ENCODE results near the gene LBX2. TPM values are rescaled to one million over a fixed set of nuclear protein-coding genes. Genes with fewer than 3 reads are reported as not detected.
A peak's percentile ranks its signal among the peaks of the same experiment; 100 is the strongest.

The LBX2 gene
- polyA plus RNA-seq, result under 1 TPM; 0.12 to 0.18 TPM

- Histone ChIP-seq H3K27me3 (ENCODE audit: control insufficient read depth in 1 of 2, insufficient read depth in 2 of 2, low read length in 2 of 2) (peaks cover 0 to 14% of the 10 kb centered on the region in 2 donors), H3K4me3 (ENCODE audit: low read depth in 1 of 2, low read length in 2 of 2) (peak within 1 kb of the TSS; percentile 30 to 32), H3K27ac (ENCODE audit: low read depth in 2 of 2, low read length in 1 of 2) (no peak within 1 kb of the TSS), H3K36me3 (ENCODE audit: control insufficient read depth in 2 of 2, insufficient read depth in 2 of 2, low read length in 1 of 2) (no peaks in the 10 kb centered on the region), H3K4me1 (ENCODE audit: control insufficient read depth in 2 of 2, insufficient read depth in 2 of 2, low read length in 1 of 2) (peaks cover 17 to 18% of the 10 kb centered on the region in 2 donors), H3K9me3 (ENCODE audit: control insufficient read depth in 2 of 2, insufficient read depth in 1 of 2, low read depth in 1 of 2, low read length in 1 of 2) (no peaks in the 10 kb centered on the region)
- 8 to 11% methylated on average over 62 to 65 of the region's 65 CpGs for WGBS, 2 donors
Observed at GRCh38 chr2:74499267-74499939, at the start of gene LBX2. LBX2 (minus strand) TSS chr2:74499603; CDS start chr2:74499537, 66 bp downstream.

GRCh38 chr2:74548285-74548899, 49.0 kb upstream of the LBX2 start:
- H3K27ac ChIP-seq (ENCODE audit: low read depth in 2 of 2, low read length in 1 of 2), result peak overlapping the region in 1 of 2 donors; percentile 47
- no peaks in the 10 kb centered on the region for H3K27me3 ChIP-seq (ENCODE audit: control insufficient read depth in 1 of 2, insufficient read depth in 2 of 2, low read length in 2 of 2)
- H3K9me3 ChIP-seq (ENCODE audit: control insufficient read depth in 2 of 2, insufficient read depth in 1 of 2, low read depth in 1 of 2, low read length in 1 of 2), result no peaks in the 10 kb centered on the region
- H3K36me3 ChIP-seq (ENCODE audit: control insufficient read depth in 2 of 2, insufficient read depth in 2 of 2, low read length in 1 of 2), result no peaks in the 10 kb centered on the region
- H3K4me1 ChIP-seq (ENCODE audit: control insufficient read depth in 2 of 2, insufficient read depth in 2 of 2, low read length in 1 of 2), result peaks cover 3 to 5% of the 10 kb centered on the region in 2 donors
- WGBS, 2 donors, result 13 to 14% methylated on average over 26 of the region's 26 CpGs
- H3K4me3 ChIP-seq (ENCODE audit: low read depth in 1 of 2, low read length in 2 of 2), result peak overlapping the region; percentile 38 to 49

GRCh38 chr2:74546004-74546403, 46.6 kb upstream of the LBX2 start:
- Histone ChIP-seq H3K9me3 (ENCODE audit: control insufficient read depth in 2 of 2, insufficient read depth in 1 of 2, low read depth in 1 of 2, low read length in 1 of 2) (no peaks in the 10 kb centered on the region), H3K4me1 (ENCODE audit: control insufficient read depth in 2 of 2, insufficient read depth in 2 of 2, low read length in 1 of 2) (peaks cover 3 to 5% of the 10 kb centered on the region in 2 donors), H3K27ac (ENCODE audit: low read depth in 2 of 2, low read length in 1 of 2) (no peak overlapping the region), H3K36me3 (ENCODE audit: control insufficient read depth in 2 of 2, insufficient read depth in 2 of 2, low read length in 1 of 2) (no peaks in the 10 kb centered on the region), H3K27me3 (ENCODE audit: control insufficient read depth in 1 of 2, insufficient read depth in 2 of 2, low read length in 2 of 2) (no peaks in the 10 kb centered on the region), H3K4me3 (ENCODE audit: low read depth in 1 of 2, low read length in 2 of 2) (no peak overlapping the region)
- 86 to 88% methylated on average over 3 of the region's 3 CpGs for WGBS, 2 donors

- 80 to 92% methylated on average over 3 of the region's 3 CpGs for WGBS, 2 donors
- Histone ChIP-seq H3K9me3 (ENCODE audit: control insufficient read depth in 2 of 2, insufficient read depth in 1 of 2, low read depth in 1 of 2, low read length in 1 of 2) (no peaks in the 10 kb centered on the region), H3K27ac (ENCODE audit: low read depth in 2 of 2, low read length in 1 of 2) (no peak overlapping the region), H3K27me3 (ENCODE audit: control insufficient read depth in 1 of 2, insufficient read depth in 2 of 2, low read length in 2 of 2) (no peaks in the 10 kb centered on the region), H3K36me3 (ENCODE audit: control insufficient read depth in 2 of 2, insufficient read depth in 2 of 2, low read length in 1 of 2) (no peaks in the 10 kb centered on the region), H3K4me3 (ENCODE audit: low read depth in 1 of 2, low read length in 2 of 2) (no peak overlapping the region), H3K4me1 (ENCODE audit: control insufficient read depth in 2 of 2, insufficient read depth in 2 of 2, low read length in 1 of 2) (peaks cover 3 to 5% of the 10 kb centered on the region in 2 donors)
Observed at GRCh38 chr2:74544634-74545033, 45.2 kb upstream of the LBX2 start.

GRCh38 chr2:74542978-74543377, 43.6 kb upstream of the LBX2 start:
- Histone ChIP-seq H3K36me3 (ENCODE audit: control insufficient read depth in 2 of 2, insufficient read depth in 2 of 2, low read length in 1 of 2) (no peaks in the 10 kb centered on the region), H3K27me3 (ENCODE audit: control insufficient read depth in 1 of 2, insufficient read depth in 2 of 2, low read length in 2 of 2) (no peaks in the 10 kb centered on the region), H3K4me1 (ENCODE audit: control insufficient read depth in 2 of 2, insufficient read depth in 2 of 2, low read length in 1 of 2) (no peaks in the 10 kb centered on the region), H3K27ac (ENCODE audit: low read depth in 2 of 2, low read length in 1 of 2) (no peak overlapping the region), H3K9me3 (ENCODE audit: control insufficient read depth in 2 of 2, insufficient read depth in 1 of 2, low read depth in 1 of 2, low read length in 1 of 2) (no peaks in the 10 kb centered on the region), H3K4me3 (ENCODE audit: low read depth in 1 of 2, low read length in 2 of 2) (no peak overlapping the region)
- WGBS, 2 donors, result 69 to 82% methylated on average over 1 of the region's 1 CpG

- Histone ChIP-seq H3K4me3 (ENCODE audit: low read depth in 1 of 2, low read length in 2 of 2) (no peak overlapping the region), H3K9me3 (ENCODE audit: control insufficient read depth in 2 of 2, insufficient read depth in 1 of 2, low read depth in 1 of 2, low read length in 1 of 2) (no peaks in the 10 kb centered on the region), H3K27ac (ENCODE audit: low read depth in 2 of 2, low read length in 1 of 2) (no peak overlapping the region), H3K36me3 (ENCODE audit: control insufficient read depth in 2 of 2, insufficient read depth in 2 of 2, low read length in 1 of 2) (no peaks in the 10 kb centered on the region), H3K27me3 (ENCODE audit: control insufficient read depth in 1 of 2, insufficient read depth in 2 of 2, low read length in 2 of 2) (no peaks in the 10 kb centered on the region), H3K4me1 (ENCODE audit: control insufficient read depth in 2 of 2, insufficient read depth in 2 of 2, low read length in 1 of 2) (peaks cover 0 to 5% of the 10 kb centered on the region in 2 donors)
- WGBS, 2 donors, result 68 to 70% methylated on average over 5 of the region's 5 CpGs
Observed at GRCh38 chr2:74540291-74540690, 40.9 kb upstream of the LBX2 start.

GRCh38 chr2:74538881-74539339, 39.5 kb upstream of the LBX2 start:
- Histone ChIP-seq H3K9me3 (ENCODE audit: control insufficient read depth in 2 of 2, insufficient read depth in 1 of 2, low read depth in 1 of 2, low read length in 1 of 2) (no peaks in the 10 kb centered on the region), H3K27ac (ENCODE audit: low read depth in 2 of 2, low read length in 1 of 2) (no peak overlapping the region), H3K36me3 (ENCODE audit: control insufficient read depth in 2 of 2, insufficient read depth in 2 of 2, low read length in 1 of 2) (no peaks in the 10 kb centered on the region), H3K4me3 (ENCODE audit: low read depth in 1 of 2, low read length in 2 of 2) (no peak overlapping the region), H3K27me3 (ENCODE audit: control insufficient read depth in 1 of 2, insufficient read depth in 2 of 2, low read length in 2 of 2) (no peaks in the 10 kb centered on the region), H3K4me1 (ENCODE audit: control insufficient read depth in 2 of 2, insufficient read depth in 2 of 2, low read length in 1 of 2) (peaks cover 0 to 5% of the 10 kb centered on the region in 2 donors)
- 74% methylated on average over 7 of the region's 7 CpGs for WGBS, 2 donors

- Histone ChIP-seq H3K4me1 (ENCODE audit: control insufficient read depth in 2 of 2, insufficient read depth in 2 of 2, low read length in 1 of 2) (peaks cover 0 to 5% of the 10 kb centered on the region in 2 donors), H3K9me3 (ENCODE audit: control insufficient read depth in 2 of 2, insufficient read depth in 1 of 2, low read depth in 1 of 2, low read length in 1 of 2) (no peaks in the 10 kb centered on the region), H3K4me3 (ENCODE audit: low read depth in 1 of 2, low read length in 2 of 2) (no peak overlapping the region), H3K36me3 (ENCODE audit: control insufficient read depth in 2 of 2, insufficient read depth in 2 of 2, low read length in 1 of 2) (peaks cover 0 to 11% of the 10 kb centered on the region in 2 donors), H3K27me3 (ENCODE audit: control insufficient read depth in 1 of 2, insufficient read depth in 2 of 2, low read length in 2 of 2) (no peaks in the 10 kb centered on the region), H3K27ac (ENCODE audit: low read depth in 2 of 2, low read length in 1 of 2) (no peak overlapping the region)
- WGBS, 2 donors, result 51 to 57% methylated on average over 4 of the region's 4 CpGs
Observed at GRCh38 chr2:74537140-74537539, 37.7 kb upstream of the LBX2 start.

GRCh38 chr2:74536166-74536950, 37.0 kb upstream of the LBX2 start:
- 79 to 81% methylated on average over 23 of the region's 23 CpGs for WGBS, 2 donors

More at GRCh38 chr2:74536166-74536950, 37.0 kb upstream of the LBX2 start:
- Histone ChIP-seq H3K4me3 (ENCODE audit: low read depth in 1 of 2, low read length in 2 of 2) (no peak overlapping the region), H3K9me3 (ENCODE audit: control insufficient read depth in 2 of 2, insufficient read depth in 1 of 2, low read depth in 1 of 2, low read length in 1 of 2) (no peaks in the 10 kb centered on the region), H3K27ac (ENCODE audit: low read depth in 2 of 2, low read length in 1 of 2) (no peak overlapping the region), H3K36me3 (ENCODE audit: control insufficient read depth in 2 of 2, insufficient read depth in 2 of 2, low read length in 1 of 2) (peaks cover 0 to 11% of the 10 kb centered on the region in 2 donors), H3K4me1 (ENCODE audit: control insufficient read depth in 2 of 2, insufficient read depth in 2 of 2, low read length in 1 of 2) (peaks cover 0 to 5% of the 10 kb centered on the region in 2 donors), H3K27me3 (ENCODE audit: control insufficient read depth in 1 of 2, insufficient read depth in 2 of 2, low read length in 2 of 2) (no peaks in the 10 kb centered on the region)
